ENCODE results near the gene RANBP17.

- no peak for TF ChIP-seq CTCF (IDR thresholded peaks at IDR 0.05; ENCODE audit: low read depth, low read length)
- no peak for TF ChIP-seq EZH2phosphoT487 (IDR thresholded peaks at IDR 0.05; ENCODE audit: low read depth)
These were observed 20.5 kb downstream of the RANBP17 start for GRCh38 chr5:170882345-170882744.

Data from OCI-LY3 (cell line).